Measurements from ENCODE around the gene LGALS7B.
"Not testable (repeated sequence)": the region's sequence is repeated elsewhere in the genome, so short reads cannot be mapped to it uniquely, and the experiment has no call there.

LGALS7B gene

GRCh38 chr19:38808741-38809140 lies 19.7 kb downstream of the LGALS7B start:
- H3K4me3 ChIP-seq (ENCODE audit: low read depth, low read length), result no peak overlapping the region
- no peak overlapping the region for H3K27ac ChIP-seq
- no peak for TF ChIP-seq CTCF (IDR thresholded peaks at IDR 0.05; ENCODE audit: low read depth, low read length, missing control alignments)
- no peak for DNase-seq
- H3K27me3 ChIP-seq (replicated peaks), result no peaks in the 10 kb centered on the region
- in situ Hi-C loops (cut with HindIII; ENCODE audit: low pct_ligation_motif_present, low sequenced_read_pairs), result no loop called here
- no peaks in the 10 kb centered on the region for H3K36me3 ChIP-seq (replicated peaks)

DNA sequence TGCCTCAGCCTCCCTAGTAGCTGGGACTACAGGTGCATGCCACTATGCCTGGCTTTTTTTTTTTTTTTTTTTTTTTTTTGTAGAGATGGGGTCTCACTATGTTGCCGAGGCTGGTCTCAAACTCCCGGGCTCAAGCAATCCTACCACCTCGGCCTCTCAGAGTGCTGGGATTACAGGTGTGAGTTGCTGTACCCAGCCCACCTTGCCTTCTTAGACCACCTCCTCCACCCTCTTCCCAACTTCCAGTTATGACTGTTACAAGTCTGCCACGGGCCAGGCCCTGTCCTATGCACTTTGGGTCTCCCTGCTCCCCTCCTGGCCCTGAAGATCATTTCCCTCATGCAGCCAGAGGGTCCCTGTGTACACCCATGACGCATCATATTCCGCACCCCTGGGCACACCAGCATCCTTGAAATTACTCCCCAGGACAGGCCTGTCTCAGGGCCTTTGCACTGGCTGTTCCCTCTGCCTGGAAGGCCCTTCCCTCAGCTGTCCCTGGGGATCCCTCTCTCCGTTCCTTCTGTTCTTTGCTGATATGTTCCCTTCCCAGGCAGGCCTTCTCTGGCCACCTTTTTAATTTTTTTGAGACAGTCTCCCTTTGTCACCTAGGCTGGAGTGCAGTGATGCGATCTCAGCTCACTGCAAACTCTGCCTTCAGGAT lies 20.7 kb downstream of the LGALS7B start:
- no peak for DNase-seq
- no peak overlapping the region for H3K4me3 ChIP-seq (ENCODE audit: low read depth, low read length)
- no peaks in the 10 kb centered on the region for H3K27me3 ChIP-seq (replicated peaks)
- H3K36me3 ChIP-seq (replicated peaks), result no peaks in the 10 kb centered on the region
- in situ Hi-C loops (cut with HindIII; ENCODE audit: low pct_ligation_motif_present, low sequenced_read_pairs), result no loop called here
- no peak for TF ChIP-seq CTCF (IDR thresholded peaks at IDR 0.05; ENCODE audit: low read depth, low read length, missing control alignments)
- H3K27ac ChIP-seq, result no peak overlapping the region

DNA sequence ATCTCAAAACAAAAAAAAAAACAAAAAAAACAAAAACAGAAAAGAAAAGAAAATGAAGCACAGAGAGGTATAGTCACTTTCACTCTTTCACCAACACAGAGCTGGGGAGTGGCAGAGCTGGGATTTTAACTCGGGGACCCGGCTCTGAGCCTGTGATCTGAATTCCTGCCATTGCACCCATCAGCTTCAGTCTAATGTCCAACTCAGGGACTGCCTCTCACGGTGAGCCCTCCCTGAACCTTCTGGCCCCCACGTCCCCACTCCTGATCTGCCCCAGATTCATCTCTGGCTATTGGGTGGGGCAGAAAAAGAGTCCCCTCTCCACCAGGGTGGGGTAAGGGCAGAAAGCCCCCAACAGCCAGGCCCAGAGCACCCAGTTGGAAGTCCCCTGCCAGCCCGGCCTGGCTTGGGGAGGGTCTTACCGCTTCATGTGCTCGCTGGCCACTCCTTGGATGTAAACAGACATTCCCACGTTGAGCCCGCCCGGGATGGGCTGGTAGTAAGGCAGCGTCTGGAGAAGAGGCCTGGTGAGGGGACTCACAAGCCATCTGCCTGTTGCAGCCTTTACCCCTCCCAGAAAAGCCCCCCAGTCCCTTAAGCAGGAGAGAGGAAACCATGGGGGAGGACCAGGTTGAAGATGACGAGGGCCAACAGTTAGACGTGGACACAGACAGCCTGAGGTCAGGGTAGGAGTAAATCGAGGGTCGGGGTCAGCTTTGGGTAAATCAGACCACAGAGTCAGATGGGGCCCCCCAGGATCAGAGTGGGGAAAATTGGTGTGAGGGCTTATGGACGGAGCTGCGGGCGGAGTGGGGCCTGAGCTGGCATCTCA lies 23.2 kb downstream of the LGALS7B start:
- TF ChIP-seq CTCF (IDR thresholded peaks at IDR 0.05; ENCODE audit: low read depth, low read length, missing control alignments), result no peak
- no peak overlapping the region for H3K27ac ChIP-seq
- H3K27me3 ChIP-seq (replicated peaks), result no peaks in the 10 kb centered on the region
- in situ Hi-C loops (cut with HindIII; ENCODE audit: low pct_ligation_motif_present, low sequenced_read_pairs), result no loop called here
- H3K36me3 ChIP-seq (replicated peaks), result peaks cover 5% of the 10 kb centered on the region
- no peak overlapping the region for H3K4me3 ChIP-seq (ENCODE audit: low read depth, low read length)
- DNase-seq, result no peak

DNA sequence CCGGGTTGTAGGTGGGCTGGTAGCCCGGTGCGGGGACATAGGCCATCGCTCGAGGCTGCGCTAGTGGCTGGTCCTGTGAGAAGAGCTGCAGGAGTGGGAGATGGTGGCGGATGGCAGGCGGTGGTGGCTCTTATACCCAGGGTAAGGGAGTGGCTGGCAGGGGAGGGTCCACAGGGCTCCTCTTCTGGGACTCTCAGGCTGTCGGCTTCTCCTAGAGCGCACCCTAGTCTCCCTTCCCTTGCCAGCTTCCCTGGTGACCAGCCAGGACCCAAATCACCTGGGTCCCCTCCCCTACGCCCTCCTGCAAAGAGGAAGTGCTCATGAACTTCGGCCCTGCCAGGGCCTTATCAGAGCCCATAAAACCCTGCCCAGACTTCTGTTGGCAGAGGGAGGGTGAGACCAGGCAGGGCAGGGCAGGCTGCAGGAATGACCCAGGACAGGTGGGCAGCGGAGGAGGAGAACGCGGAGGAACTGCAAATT lies 23.9 kb downstream of the LGALS7B start, which contains the start of gene LGALS4:
LGALS4 (minus strand) TSS at position 105 of the 480 bp plus-strand sequence; CDS start at position 46, 59 bp downstream.
- in situ Hi-C loops (cut with HindIII; ENCODE audit: low pct_ligation_motif_present, low sequenced_read_pairs), result no loop called here
- no peak for DNase-seq
- no peak within 1 kb of the TSS for H3K4me3 ChIP-seq (ENCODE audit: low read depth, low read length)
- no peak within 1 kb of the TSS for H3K27ac ChIP-seq
- TF ChIP-seq CTCF (IDR thresholded peaks at IDR 0.05; ENCODE audit: low read depth, low read length, missing control alignments), result no peak
- no peaks in the 10 kb centered on the region for H3K27me3 ChIP-seq (replicated peaks)
- H3K36me3 ChIP-seq (replicated peaks), result peaks cover 6% of the 10 kb centered on the region

DNA sequence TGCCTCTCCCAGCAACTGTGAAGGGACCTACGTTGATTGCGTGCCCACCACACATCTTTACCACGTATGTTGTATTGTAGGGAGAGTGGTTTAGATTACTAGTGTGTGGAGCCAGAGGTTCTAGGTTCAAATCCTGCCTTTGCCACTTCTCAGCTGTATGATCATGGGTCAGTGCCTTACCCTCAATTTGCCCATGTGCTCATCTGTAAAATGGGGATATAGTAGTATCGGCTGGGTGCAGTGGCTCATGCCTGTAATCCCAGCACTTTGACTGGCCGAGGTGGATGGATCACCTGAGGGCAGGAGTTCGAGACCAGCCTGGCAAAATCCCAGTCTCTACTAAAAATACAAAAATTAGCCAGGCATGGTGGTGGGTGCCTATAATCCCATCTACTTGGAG lies 24.3 kb downstream of the LGALS7B start:
- no peaks in the 10 kb centered on the region for H3K27me3 ChIP-seq (replicated peaks)
- in situ Hi-C loops (cut with HindIII; ENCODE audit: low pct_ligation_motif_present, low sequenced_read_pairs), result no loop called here
- H3K4me3 ChIP-seq (ENCODE audit: low read depth, low read length), result no peak overlapping the region
- TF ChIP-seq CTCF (IDR thresholded peaks at IDR 0.05; ENCODE audit: low read depth, low read length, missing control alignments), result no peak
- H3K27ac ChIP-seq, result no peak overlapping the region
- peaks cover 6% of the 10 kb centered on the region for H3K36me3 ChIP-seq (replicated peaks)
- no peak for DNase-seq

GRCh38 chr19:38813932-38814331 lies 24.9 kb downstream of the LGALS7B start:
- in situ Hi-C loops (cut with HindIII; ENCODE audit: low pct_ligation_motif_present, low sequenced_read_pairs); H3K27me3 ChIP-seq (replicated peaks); DNase-seq; H3K4me3 ChIP-seq (ENCODE audit: low read depth, low read length); H3K27ac ChIP-seq; H3K36me3 ChIP-seq (replicated peaks): not testable (repeated sequence)
